HepG2 (cell line): ENCODE data around the gene GPR176. TPM values are rescaled to one million over a fixed set of nuclear protein-coding genes. Genes with fewer than 3 reads are reported as not detected.

ENCODE experiments used
- AGO1 ChIP-seq: fragments of 200-400 bp; formaldehyde crosslinking; IDR thresholded peaks from 2 replicates; pipeline ENCODE4 v1.6.1; 2017; ENCODE audit warnings: mild to moderate bottlenecking, low read depth, low read length, moderate library complexity; ENCODE audit not compliant: poor library complexity, severe bottlenecking
- ETV6 ChIP-seq: sonication (generic); formaldehyde crosslinking; conservative IDR thresholded peaks from 2 replicates; pipeline ENCODE4 v1.4.0; 2020; ENCODE audit warnings: missing genetic modification reagents
- HNF1A ChIP-seq, 2 experiments: sonication (generic) in 1 of 2; formaldehyde crosslinking in 1 of 2; IDR thresholded peaks; 2 replicates each; pipeline versions ENCODE4 v1.4.0 to v1.6.1; 2016 to 2020; ENCODE audit warnings: borderline replicate concordance in 1 of 2, low read depth in 1 of 2, mild to moderate bottlenecking in 1 of 2, missing genetic modification reagents in 1 of 2
- JUNB ChIP-seq: sonication (generic); formaldehyde crosslinking; IDR thresholded peaks from 2 replicates; pipeline ENCODE4 v1.8.0; 2022; ENCODE audit warnings: missing genetic modification reagents, mild to moderate bottlenecking, borderline replicate concordance
- NFRKB ChIP-seq: fragments of 450-650 bp; IDR thresholded peaks from 2 replicates; pipeline ENCODE4 v1.6.1; 2017
- SKI ChIP-seq: fragments of 450-650 bp; IDR thresholded peaks from one replicate; pipeline ENCODE4 v1.6.1; 2018; ENCODE audit warnings: mild to moderate bottlenecking; ENCODE audit not compliant: partially characterized antibody
- TAF1 ChIP-seq: sonication (generic); formaldehyde crosslinking; IDR thresholded peaks from 2 replicates; pipeline ENCODE4 v1.4.0; 2020; ENCODE audit warnings: missing genetic modification reagents
- TARDBP ChIP-seq: sonication (generic); formaldehyde crosslinking; IDR thresholded peaks from 2 replicates; pipeline ENCODE4 v1.8.0; 2022; ENCODE audit warnings: mild to moderate bottlenecking, missing genetic modification reagents
- ZBTB40 ChIP-seq, 2 experiments: fragments of 450-650 bp in 1 of 2; sonication (generic) in 1 of 2; formaldehyde crosslinking in 1 of 2; IDR thresholded peaks; 2 replicates each; pipeline versions ENCODE4 v1.6.1 to v1.8.0; 2016 to 2022; ENCODE audit warnings: antibody characterized with exemption in 1 of 2, mild to moderate bottlenecking in 1 of 2, missing genetic modification reagents in 1 of 2
- ZNF280D ChIP-seq: sonication (generic); formaldehyde crosslinking; IDR thresholded peaks from 2 replicates; pipeline ENCODE4 v1.5.1; 2020; ENCODE audit warnings: mild to moderate bottlenecking, missing genetic modification reagents
- ZNF296 ChIP-seq: sonication (generic); formaldehyde crosslinking; conservative IDR thresholded peaks from 2 replicates; pipeline ENCODE4 v1.5.0; 2020; ENCODE audit warnings: mild to moderate bottlenecking, missing genetic modification reagents
- ZNF543 ChIP-seq: sonication (generic); formaldehyde crosslinking; IDR thresholded peaks from 2 replicates; pipeline ENCODE4 v1.4.0; 2020; ENCODE audit warnings: mild to moderate bottlenecking, missing genetic modification reagents
- ZNF773 ChIP-seq: sonication (generic); formaldehyde crosslinking; IDR thresholded peaks from 2 replicates; pipeline ENCODE4 v1.4.0; 2020; ENCODE audit warnings: missing genetic modification reagents, borderline replicate concordance
- polyA plus RNA-seq, 8 experiments: library from polyadenylated mRNA; depleted of rRNA in 3 of 8; stranded (reverse) in 7 of 8; unstranded in 1 of 8; fragments of >200 nt; fragmentation: Illumina TruSeq in 4 of 8; extraction: Trizol in 4 of 8; gene quantifications; 2 replicates each; pipeline versions ENCODE4 v1.2.1 to v1.2.3, GENCODE V29; 2011 to 2016; ENCODE audit warnings: low read depth in 4 of 8, missing spikeins in 1 of 8, mixed read lengths in 1 of 8; ENCODE audit not compliant: insufficient read depth in 1 of 8
- total RNA-seq, 5 experiments: library from RNA; depleted of rRNA; stranded (reverse); fragments of >200 nt; fragmentation: Illumina TruSeq; extraction: Trizol; gene quantifications; 2 replicates each; pipeline ENCODE4 v1.2.3, GENCODE V29; 2016; ENCODE audit warnings: low read depth in 1 of 5

Gene GPR176
- total and polyA plus RNA-seq, 2 of the 13 experiments (the other 11 are each of a cell fraction or from before 2014, with no cell fraction given): 0.11 to 0.20 TPM

GRCh38 chr15:39787479-39787878 is 132.6 kb downstream of the GPR176 start (continued):
- no peak for TF ChIP-seq ZBTB40 (IDR thresholded peaks at IDR 0.05)
- TF ChIP-seq ZBTB40 (CRISPR knock-in tag; IDR thresholded peaks at IDR 0.05): no peak; the same call in 1 of the 2 replicates
- no peak for TF ChIP-seq NFRKB
- TF ChIP-seq TARDBP (CRISPR knock-in tag): no peak; the same call in 1 of the 2 replicates
- TF ChIP-seq ZNF280D: no peak
- TF ChIP-seq ETV6: no peak
- no peak for TF ChIP-seq TAF1 (CRISPR knock-in tag)
- TF ChIP-seq ZNF296 (CRISPR knock-in tag): no peak
- no peak for TF ChIP-seq ZNF773 (CRISPR knock-in tag)
- no peak for TF ChIP-seq HNF1A (IDR thresholded peaks at IDR 0.05; ENCODE audit: low read depth)
- no peak for TF ChIP-seq HNF1A (CRISPR knock-in tag; IDR thresholded peaks at IDR 0.05; ENCODE audit: borderline replicate concordance)
- no peak for TF ChIP-seq ZNF543 (CRISPR knock-in tag)
- no peak for TF ChIP-seq SKI
- TF ChIP-seq JUNB (CRISPR knock-in tag): no peak
- no peak for TF ChIP-seq AGO1
